Nucleus accumbens (tissue), 56 donors: Measurements from ENCODE around the gene MYO16.
"Not testable (repeated sequence)": the region's sequence is repeated elsewhere in the genome, so short reads cannot be mapped to it uniquely, and the experiment has no call there.

Experiments
- DNase-seq, 56 donors: peaks; one replicate each; lab custom pipeline; 2025; lab: John Stamatoyannopoulos, UW

Gene MYO16

DNA sequence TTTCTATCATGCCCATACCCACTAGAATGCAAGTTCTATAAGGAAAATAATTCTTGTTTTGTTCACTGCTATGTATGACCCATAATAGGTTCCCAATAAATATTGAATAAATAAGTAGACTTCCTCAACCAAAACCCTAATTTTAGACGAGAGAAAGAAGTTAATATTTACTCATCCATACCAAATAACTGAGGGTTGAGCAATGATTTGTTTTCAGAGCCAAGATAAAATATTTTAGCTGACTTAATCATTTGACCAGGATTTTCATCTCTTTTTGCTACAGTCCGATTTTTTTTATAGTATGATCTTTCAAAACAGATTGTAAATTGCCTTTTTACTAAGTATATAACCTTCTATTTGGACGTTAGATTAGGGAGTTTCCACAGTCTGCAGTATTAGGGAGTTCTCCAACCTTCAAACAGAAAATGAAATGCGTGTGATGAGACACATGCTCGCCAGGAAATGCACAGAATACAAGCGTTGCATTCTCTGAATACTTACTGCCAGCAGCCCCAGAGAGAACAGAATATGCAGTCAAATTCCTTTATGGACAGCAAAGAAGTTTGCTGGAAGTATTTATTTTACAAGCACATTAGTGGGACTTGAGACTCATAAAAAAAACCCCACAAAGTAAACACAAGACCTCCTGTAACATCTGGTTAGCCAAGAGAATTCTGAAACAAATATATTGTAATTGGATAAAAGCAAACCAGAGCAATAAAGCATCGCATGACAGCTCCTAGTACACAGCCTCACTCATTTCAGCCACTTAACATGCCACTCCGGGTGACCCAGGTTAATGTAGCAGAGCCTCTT lies 230.0 kb downstream of the MYO16 start:
- no peak for DNase-seq

DNA sequence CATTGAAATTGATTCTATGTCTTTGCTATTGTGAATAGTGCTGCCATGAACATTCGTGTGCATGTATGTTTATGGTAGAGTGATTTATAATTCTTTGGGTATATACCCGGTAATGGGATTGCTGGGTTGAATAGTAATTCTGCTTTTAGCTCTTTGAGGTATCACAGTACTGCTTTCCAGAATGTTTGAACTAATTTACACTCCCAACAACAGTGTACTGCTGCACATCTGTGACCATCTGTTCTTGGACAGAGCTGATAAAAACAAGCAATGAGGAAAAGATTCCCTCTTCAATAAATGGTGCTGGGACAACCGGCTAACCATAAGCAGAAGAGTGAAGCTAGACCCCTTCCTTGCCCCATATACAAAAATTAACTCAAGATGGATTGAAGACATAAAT lies 231.0 kb downstream of the MYO16 start:
- no peak for DNase-seq

- DNase-seq: no peak
Measured at GRCh38 chr13:108877300-108877699, 247.9 kb downstream of the MYO16 start.

- no peak for DNase-seq
Measured at GRCh38 chr13:108878732-108879131, 249.3 kb downstream of the MYO16 start.

GRCh38 chr13:108889324-108889984 lies 260.0 kb downstream of the MYO16 start:
- no peak for DNase-seq

- DNase-seq: no peak
Measured at GRCh38 chr13:108895220-108895704, 265.9 kb downstream of the MYO16 start.

- DNase-seq: no peak
Measured at GRCh38 chr13:108897955-108898354, 268.5 kb downstream of the MYO16 start.

DNA sequence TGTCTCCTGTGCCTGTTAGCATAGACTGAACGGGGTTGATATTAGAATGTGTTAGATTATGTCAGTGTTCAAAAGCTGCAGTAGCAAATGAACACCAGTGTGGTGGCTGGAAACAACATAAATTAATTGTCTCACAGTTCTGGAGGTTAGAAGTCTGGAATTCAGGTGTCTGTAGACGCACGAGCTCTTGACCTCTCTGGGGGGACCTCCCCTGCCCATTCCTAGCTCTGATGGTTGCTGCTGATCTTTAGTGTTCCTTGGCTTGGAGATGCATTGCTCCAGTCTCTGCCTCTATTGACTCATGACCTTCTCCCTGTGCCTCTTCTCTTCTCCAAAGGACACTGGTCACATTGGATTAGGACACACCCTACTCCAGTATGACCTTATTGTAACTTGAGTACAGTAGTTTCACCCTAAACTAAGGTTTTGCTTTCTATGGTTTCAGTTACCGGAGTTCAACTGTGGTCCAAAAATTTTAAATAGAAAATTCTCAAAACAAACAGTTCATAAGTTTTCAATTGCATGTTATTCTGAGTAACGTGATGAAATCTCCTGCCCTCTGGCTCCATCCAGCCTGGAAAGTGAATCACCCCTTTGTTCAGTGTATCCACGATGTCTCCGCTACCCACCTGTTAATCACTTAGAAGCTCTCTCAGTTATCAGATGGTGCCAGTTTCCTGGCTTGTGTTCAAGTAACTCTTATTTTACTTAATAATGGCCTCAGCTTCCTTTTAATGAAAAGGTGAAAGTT lies 273.2 kb downstream of the MYO16 start:
- DNase-seq: no peak

- no peak for DNase-seq
Measured at GRCh38 chr13:108903613-108904012, 274.2 kb downstream of the MYO16 start.

DNA sequence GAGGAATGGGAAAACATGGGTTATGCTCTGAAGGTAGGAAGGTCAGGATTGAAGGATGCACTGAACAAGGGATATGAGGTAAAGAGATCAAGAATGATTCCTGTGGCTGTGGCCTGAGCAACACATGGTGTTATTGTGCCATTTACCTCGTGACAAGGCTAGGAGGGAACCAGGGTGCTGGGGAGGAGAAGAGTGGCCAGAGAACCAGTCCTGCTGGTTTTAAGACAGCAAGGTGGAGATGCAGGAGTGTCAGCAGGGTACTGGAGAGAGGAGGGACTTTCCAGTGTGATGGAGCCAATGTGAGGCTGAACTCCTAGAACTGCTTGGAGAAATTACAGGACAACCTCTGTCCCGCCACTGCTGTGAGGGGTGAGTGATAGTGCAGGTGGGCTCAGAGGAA lies 282.4 kb downstream of the MYO16 start:
- DNase-seq: no peak

DNA sequence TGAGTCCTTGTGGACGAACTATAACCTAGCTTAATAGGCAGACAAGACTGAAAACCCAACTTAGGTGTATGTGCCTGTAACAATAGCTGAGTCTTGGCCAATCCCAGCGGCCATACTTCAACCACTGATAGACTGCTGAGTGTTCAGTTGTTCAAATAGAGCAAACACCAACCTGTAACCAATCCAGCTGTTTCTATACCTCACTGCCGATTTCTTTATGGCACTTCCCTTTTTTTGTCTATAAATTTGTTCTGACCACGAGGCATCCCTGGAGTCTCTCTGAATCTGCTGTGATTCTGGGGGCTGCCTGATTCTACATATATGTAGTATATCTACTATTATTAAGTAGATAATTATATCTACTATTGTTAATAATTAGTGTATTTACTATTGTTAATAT lies 284.3 kb downstream of the MYO16 start:
- DNase-seq: not testable (repeated sequence)

DNA sequence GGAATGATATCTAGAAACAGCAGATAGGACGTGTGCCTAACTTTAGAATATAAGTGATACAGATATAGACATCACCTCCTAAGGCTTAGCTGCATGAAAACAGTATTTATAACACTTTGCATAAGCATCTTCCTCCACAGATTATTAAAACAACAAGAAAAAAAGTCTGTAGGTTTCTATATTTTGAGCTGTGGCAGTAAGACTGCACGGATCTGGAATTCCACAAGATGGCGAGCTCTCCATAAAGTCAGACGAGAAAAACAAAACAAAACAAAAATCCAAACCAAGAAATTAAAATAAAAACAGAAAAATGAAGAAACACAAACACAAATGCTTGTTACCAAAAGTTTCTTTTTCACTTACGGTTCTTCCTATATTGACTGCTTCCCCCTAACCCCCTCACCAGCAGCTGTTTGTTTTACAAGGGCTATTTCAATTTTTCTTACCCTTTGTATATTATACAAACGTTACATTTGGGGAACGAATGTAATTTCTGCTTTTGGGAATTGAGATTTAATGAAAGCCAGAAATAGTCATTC lies 285.8 kb downstream of the MYO16 start:
- peak in 1 of 56 donors; percentile 32 for DNase-seq

- peak in 44 of 56 donors; percentile 2 to 83 (median 38) for DNase-seq
Measured at GRCh38 chr13:108915634-108916512, 286.5 kb downstream of the MYO16 start.

DNA sequence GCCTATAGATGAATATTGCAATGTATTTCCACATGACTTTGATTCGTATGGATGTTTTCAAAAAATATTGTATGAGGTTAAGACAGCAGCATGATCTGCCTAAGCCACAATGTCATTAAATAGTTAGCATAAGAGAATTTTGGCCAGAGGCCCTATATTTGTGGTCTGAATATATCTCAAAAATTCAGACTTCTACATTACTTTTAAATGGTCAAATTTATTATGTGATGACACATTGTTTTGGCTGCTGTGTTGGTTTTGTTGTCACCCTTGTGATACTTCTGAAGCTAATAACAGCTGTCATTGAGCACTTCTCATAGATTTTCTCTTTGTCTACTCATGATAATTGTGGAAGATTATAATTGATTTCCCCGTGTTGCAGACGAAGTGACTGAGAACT lies 288.2 kb downstream of the MYO16 start:
- DNase-seq: no peak

DNA sequence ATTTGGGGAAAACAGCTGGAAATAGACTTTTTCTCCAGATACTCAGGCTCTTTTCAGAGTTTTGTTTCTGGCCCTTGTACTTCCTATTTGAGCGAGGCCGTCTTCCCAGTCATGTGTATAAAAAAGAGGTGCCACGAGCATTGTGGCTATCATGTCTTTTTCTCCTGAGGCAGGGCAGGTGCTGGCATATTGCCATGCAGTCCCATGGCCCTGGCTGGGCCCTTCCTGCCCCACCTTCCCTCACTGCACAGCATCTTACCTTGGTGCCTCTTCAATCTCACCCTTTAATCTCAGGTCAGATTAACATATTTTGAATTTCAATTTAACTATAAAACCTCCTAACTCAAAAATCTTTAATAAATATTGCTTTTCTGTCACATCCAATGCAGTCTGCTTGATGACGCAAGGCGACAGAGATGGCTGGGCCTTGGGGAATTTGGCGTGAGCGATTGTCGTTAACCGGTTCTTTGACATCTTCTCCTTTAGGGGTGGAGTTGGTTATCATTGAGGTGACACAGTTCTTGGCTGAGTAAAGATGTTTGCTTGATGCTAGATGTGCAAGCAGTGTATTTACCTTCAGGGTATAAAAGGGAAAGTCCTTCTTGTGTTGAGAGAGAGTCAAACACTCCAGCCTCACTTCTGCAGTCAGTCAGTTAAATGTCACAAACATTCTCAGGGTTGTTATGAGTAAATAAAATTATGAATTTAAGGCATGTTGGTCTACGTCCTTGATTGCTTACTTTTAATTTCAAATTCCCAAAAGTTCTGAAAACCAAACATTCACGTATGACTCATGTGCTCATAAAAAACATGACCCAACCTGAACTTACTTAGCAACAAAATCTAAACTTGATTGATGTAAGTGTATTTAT lies 289.9 kb downstream of the MYO16 start:
- no peak for DNase-seq

GRCh38 chr13:108920137-108920536 lies 290.7 kb downstream of the MYO16 start:
- no peak for DNase-seq

DNA sequence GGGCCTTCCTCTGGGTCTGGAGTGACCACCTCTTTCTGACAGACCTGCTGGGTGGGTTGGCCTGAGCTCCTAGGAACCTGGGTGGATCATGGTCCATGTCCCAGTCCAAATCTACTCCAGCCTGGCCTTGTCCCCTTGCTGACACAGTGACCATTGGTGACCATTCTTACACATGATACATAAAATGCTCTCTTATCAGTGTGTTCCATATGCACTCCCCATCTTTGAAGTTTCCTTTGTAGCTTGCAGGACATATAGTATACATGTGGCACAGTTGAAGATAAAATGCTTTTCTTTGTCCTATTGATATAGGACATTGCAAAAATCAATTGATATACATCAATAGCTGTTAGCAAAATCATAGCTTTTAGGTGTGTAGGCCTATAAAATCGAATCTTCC lies 291.8 kb downstream of the MYO16 start:
- DNase-seq: no peak

DNA sequence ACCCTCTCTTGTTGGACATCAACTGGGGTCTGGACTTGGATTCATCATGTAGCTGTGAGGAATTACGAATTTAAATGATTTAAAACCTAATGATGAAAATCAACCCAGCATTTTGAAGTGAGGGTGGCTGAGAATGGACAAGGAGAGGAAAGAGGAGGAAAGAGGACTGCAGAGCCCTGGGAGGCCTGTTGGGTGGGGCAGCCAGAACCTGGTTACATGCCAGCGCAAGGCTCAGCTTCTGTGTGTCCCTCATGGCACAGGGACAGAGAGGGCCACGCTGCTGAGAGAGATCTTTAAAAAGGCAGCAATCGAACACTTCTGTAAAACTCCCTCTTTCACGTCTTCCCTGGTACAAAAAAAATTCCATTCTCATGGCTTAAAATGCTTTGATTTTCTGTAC lies 292.7 kb downstream of the MYO16 start:
- DNase-seq: no peak
